Lower lobe of right lung (tissue), 2 donors: ENCODE measurements around the gene SRPRA. TPM values are rescaled to one million over a fixed set of nuclear protein-coding genes. Genes with fewer than 3 reads are reported as not detected.
A peak's percentile ranks its signal among the peaks of the same experiment; 100 is the strongest.

Source experiments
- ATAC-seq, 2 donors: fragments of 200-7000 bp; cut with Tn5 transposase; one replicate each; pipeline ENCODE4 v1.9.1; 2020 to 2022; ENCODE audit warnings: mild to moderate bottlenecking in 2 of 2, moderate library complexity in 2 of 2
- DNase-seq: peaks from one replicate; pipeline ENCODE4 v3.0.0-alpha.2; 2020
- H3K27ac ChIP-seq: fragments of 200-600 bp; one replicate; pipeline ENCODE4 v1.8.0; 2022
- H3K27me3 ChIP-seq: fragments of 200-600 bp; one replicate; pipeline ENCODE4 v1.8.0; 2022; ENCODE audit warnings: low read depth
- H3K36me3 ChIP-seq: fragments of 200-600 bp; one replicate; pipeline ENCODE4 v1.8.0; 2022; ENCODE audit warnings: mild to moderate bottlenecking
- H3K4me1 ChIP-seq: fragments of 200-600 bp; one replicate; pipeline ENCODE4 v1.8.0; 2022
- H3K4me3 ChIP-seq: fragments of 200-600 bp; one replicate; pipeline ENCODE4 v1.8.0; 2022; ENCODE audit warnings: mild to moderate bottlenecking
- H3K9me3 ChIP-seq: fragments of 200-600 bp; one replicate; pipeline ENCODE4 v1.8.0; 2022
- CTCF ChIP-seq: fragments of 200-600 bp; IDR thresholded peaks from one replicate; pipeline ENCODE4 v1.8.0; 2022; ENCODE audit warnings: antibody characterized with exemption, mild to moderate bottlenecking
- intact Hi-C: fragments of 100-400 bp; cut with DNase I; formaldehyde crosslinking; loops from one replicate; pipeline ENCODE4 v1.11.0; 2022
- total RNA-seq: library from RNA; stranded (reverse); fragmentation: NEBNext Ultra II Directional; extraction: Animal tissue kit (Norgen Biotek cat#: 25700); gene quantifications from one replicate; pipeline ENCODE4 v1.2.1, GENCODE V29; 2021
- donor health status: DM: no; HTN: yes; CAD: no; lungs with severe emphysema.

The SRPRA gene
- total RNA-seq, 1 donor from 2014 or later: 108 TPM

- Histone ChIP-seq H3K27ac (no peak overlapping the region), H3K4me3 (no peak overlapping the region), H3K36me3 (peaks cover 37% of the 10 kb centered on the region), H3K4me1 (peaks cover 33% of the 10 kb centered on the region), H3K27me3 (no peaks in the 10 kb centered on the region), H3K9me3 (no peaks in the 10 kb centered on the region)
- DNase-seq (no peak), ATAC-seq (no peak)
- TF ChIP-seq CTCF: peak; percentile 15
- intact Hi-C loops: no loop called here
Observed at GRCh38 chr11:126307706-126308105, 39.0 kb upstream of the SRPRA start.

- ATAC-seq (no peak), DNase-seq (no peak)
- peaks cover 15% of the 10 kb centered on the region for H3K4me1 ChIP-seq
- peaks cover 31% of the 10 kb centered on the region for H3K36me3 ChIP-seq
- no peaks in the 10 kb centered on the region for H3K9me3 ChIP-seq
- H3K27me3 ChIP-seq: no peaks in the 10 kb centered on the region
- H3K4me3 ChIP-seq: no peak overlapping the region
- intact Hi-C loops: no loop called here
- no peak for TF ChIP-seq CTCF
- no peak overlapping the region for H3K27ac ChIP-seq
Observed at GRCh38 chr11:126305699-126306098, 37.0 kb upstream of the SRPRA start.

- Histone ChIP-seq H3K4me1 (peaks cover 9% of the 10 kb centered on the region), H3K27ac (peak overlapping the region; percentile 92), H3K9me3 (no peaks in the 10 kb centered on the region), H3K27me3 (no peaks in the 10 kb centered on the region), H3K36me3 (peaks cover 23% of the 10 kb centered on the region), H3K4me3 (peak overlapping the region; percentile 80)
- ATAC-seq: peak; percentile 4 to 13
- no peak for DNase-seq
- intact Hi-C loops: no loop called here
- no peak for TF ChIP-seq CTCF
Observed at GRCh38 chr11:126304457-126305075, 35.9 kb upstream of the SRPRA start.

GRCh38 chr11:126303623-126304456 is 35.1 kb upstream of the SRPRA start, which contains the start of gene DCPS:
Gene DCPS (plus strand): TSS chr11:126304060. CDS start chr11:126304081, 21 bp downstream.
- intact Hi-C loops: no loop called here
- TF ChIP-seq CTCF: no peak

GRCh38 chr11:126297004-126297403 is 28.3 kb upstream of the SRPRA start:
- Histone ChIP-seq H3K27ac (no peak overlapping the region), H3K4me3 (no peak overlapping the region), H3K27me3 (no peaks in the 10 kb centered on the region), H3K9me3 (no peaks in the 10 kb centered on the region), H3K36me3 (peaks cover 45% of the 10 kb centered on the region), H3K4me1 (no peaks in the 10 kb centered on the region)
- ATAC-seq (no peak), DNase-seq (no peak)
- intact Hi-C loops: no loop called here
- TF ChIP-seq CTCF: no peak

More at GRCh38 chr11:126303623-126304456, 35.1 kb upstream of the SRPRA start, which contains the start of gene DCPS:
- H3K4me3 ChIP-seq: peak within 1 kb of the TSS; percentile 80
- ATAC-seq (peak; percentile 100), DNase-seq (peak; percentile 92)
- H3K27ac ChIP-seq: peak within 1 kb of the TSS; percentile 92
- H3K4me1 ChIP-seq: peaks cover 9% of the 10 kb centered on the region
- no peaks in the 10 kb centered on the region for H3K27me3 ChIP-seq
- no peaks in the 10 kb centered on the region for H3K9me3 ChIP-seq
- peaks cover 20% of the 10 kb centered on the region for H3K36me3 ChIP-seq
